T-helper 1 cell treated with Interleukin-12 subunit alpha and Interleukin-12 subunit beta and Interleukin-4 antibody, amounts not matched to agents 30 μg/mL and 1 μg/mL, for 36 hours (primary cell): Measurements from ENCODE around the gene UTP18.

Source experiments
- H3K27ac Mint-ChIP-seq: one replicate; pipeline ENCODE4 v1.8.0; 2021; ENCODE audit warnings: mild to moderate bottlenecking, mixed read lengths
- H3K27me3 Mint-ChIP-seq: one replicate; pipeline ENCODE4 v1.8.0; 2021; ENCODE audit warnings: low read depth, mixed read lengths
- H3K36me3 Mint-ChIP-seq: one replicate; pipeline ENCODE4 v1.8.0; 2021; ENCODE audit warnings: low read depth, mixed read lengths
- H3K4me1 Mint-ChIP-seq: one replicate; pipeline ENCODE4 v1.8.0; 2021; ENCODE audit warnings: low read depth, mixed read lengths
- H3K4me3 Mint-ChIP-seq: one replicate; pipeline ENCODE4 v1.8.0; 2021; ENCODE audit warnings: mild to moderate bottlenecking, moderate library complexity, mixed read lengths
- H3K9me3 Mint-ChIP-seq: one replicate; pipeline ENCODE4 v1.8.0; 2021; ENCODE audit warnings: mixed read lengths

The UTP18 gene

GRCh38 chr17:51335883-51336822 is 75.8 kb downstream of the UTP18 start:
- H3K4me1 Mint-ChIP-seq: no peaks in the 10 kb centered on the region
- no peaks in the 10 kb centered on the region for H3K36me3 Mint-ChIP-seq
- H3K27ac Mint-ChIP-seq: no peak overlapping the region
- H3K4me3 Mint-ChIP-seq: no peak overlapping the region
- no peaks in the 10 kb centered on the region for H3K9me3 Mint-ChIP-seq
- H3K27me3 Mint-ChIP-seq: peaks cover 6% of the 10 kb centered on the region

DNA sequence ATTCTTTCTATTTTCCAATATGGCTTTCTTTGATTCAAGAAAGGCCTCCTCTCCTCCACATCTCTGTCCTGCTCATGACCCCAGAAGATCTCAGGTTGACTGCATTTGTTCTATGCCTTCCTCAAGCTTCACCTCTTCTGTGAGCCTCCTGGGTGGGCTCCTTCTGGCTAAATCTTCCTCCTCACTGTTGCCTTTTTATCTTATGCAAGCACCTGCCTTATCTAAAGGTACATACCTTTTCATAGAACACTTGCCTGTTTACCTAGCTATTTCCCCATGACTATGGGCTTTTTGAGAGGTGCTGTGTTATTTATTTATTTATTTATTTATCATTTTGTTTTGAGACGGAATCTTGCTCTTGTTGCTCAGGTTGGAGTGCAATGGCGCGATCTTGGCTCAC is 81.1 kb downstream of the UTP18 start:
- peaks cover 16% of the 10 kb centered on the region for H3K27me3 Mint-ChIP-seq
- no peaks in the 10 kb centered on the region for H3K9me3 Mint-ChIP-seq
- H3K36me3 Mint-ChIP-seq: no peaks in the 10 kb centered on the region
- no peak overlapping the region for H3K27ac Mint-ChIP-seq
- no peaks in the 10 kb centered on the region for H3K4me1 Mint-ChIP-seq
- H3K4me3 Mint-ChIP-seq: no peak overlapping the region

GRCh38 chr17:51342257-51342656 is 81.9 kb downstream of the UTP18 start:
- Mint-ChIP-seq H3K27ac (no peak overlapping the region), H3K4me3 (no peak overlapping the region), H3K27me3 (peaks cover 16% of the 10 kb centered on the region), H3K4me1 (no peaks in the 10 kb centered on the region), H3K36me3 (no peaks in the 10 kb centered on the region), H3K9me3 (no peaks in the 10 kb centered on the region)

GRCh38 chr17:51344532-51344931 is 84.2 kb downstream of the UTP18 start:
- Mint-ChIP-seq H3K27ac (no peak overlapping the region), H3K4me3 (no peak overlapping the region), H3K36me3 (no peaks in the 10 kb centered on the region), H3K27me3 (peaks cover 18% of the 10 kb centered on the region), H3K4me1 (no peaks in the 10 kb centered on the region), H3K9me3 (no peaks in the 10 kb centered on the region)

GRCh38 chr17:51346218-51346982 is 86.1 kb downstream of the UTP18 start:
- H3K27ac Mint-ChIP-seq: no peak overlapping the region
- no peak overlapping the region for H3K4me3 Mint-ChIP-seq
- H3K27me3 Mint-ChIP-seq: peaks cover 21% of the 10 kb centered on the region
- H3K9me3 Mint-ChIP-seq: no peaks in the 10 kb centered on the region
- H3K36me3 Mint-ChIP-seq: no peaks in the 10 kb centered on the region
- H3K4me1 Mint-ChIP-seq: no peaks in the 10 kb centered on the region
